Activated CD4-positive, alpha-beta T cell treated with anti-CD3 and anti-CD28 coated beads, Interleukin-2, amount 50 U/mL, for 24 hours (primary cell): ENCODE data around the gene BAG1.

ENCODE experiments used
- DNase-seq, 2 donors: peaks; one replicate each; pipeline ENCODE4 v3.0.0-alpha.2; 2020; ENCODE audit warnings: low read depth in 1 of 2, low spot score in 1 of 2

The BAG1 gene

GRCh38 chr9:33264473-33265177 is at the start of gene BAG1, which contains the start of gene CHMP5:
BAG1 (minus strand) TSS chr9:33264708.
CHMP5 (plus strand) TSS chr9:33265049; CDS start chr9:33265079, 30 bp downstream.
- peak; percentile 99 for DNase-seq

GRCh38 chr9:33311953-33312352 is 47.4 kb upstream of the BAG1 start:
- DNase-seq, result no peak

- no peak for DNase-seq
Observed at GRCh38 chr9:33310748-33311147, 46.2 kb upstream of the BAG1 start.

GRCh38 chr9:33309903-33310302 is 45.4 kb upstream of the BAG1 start:
- DNase-seq, result no peak

- DNase-seq, result no peak
Observed at GRCh38 chr9:33307067-33307466, 42.6 kb upstream of the BAG1 start.

- DNase-seq, result peak in 1 of 2 donors; percentile 21
Observed at GRCh38 chr9:33306037-33306436, 41.5 kb upstream of the BAG1 start.

GRCh38 chr9:33304362-33304761 is 39.9 kb upstream of the BAG1 start:
- no peak for DNase-seq

GRCh38 chr9:33300546-33300945 is 36.0 kb upstream of the BAG1 start:
- DNase-seq, result no peak

GRCh38 chr9:33297432-33297831 is 32.9 kb upstream of the BAG1 start:
- DNase-seq, result no peak

GRCh38 chr9:33295571-33295970 is 31.1 kb upstream of the BAG1 start:
- DNase-seq, result no peak

GRCh38 chr9:33294670-33295432 is 30.3 kb upstream of the BAG1 start:
- DNase-seq, result no peak

- DNase-seq, result no peak
Observed at GRCh38 chr9:33293782-33294181, 29.3 kb upstream of the BAG1 start.

GRCh38 chr9:33291901-33292300 is 27.4 kb upstream of the BAG1 start:
- no peak for DNase-seq

GRCh38 chr9:33291031-33291397 is 26.5 kb upstream of the BAG1 start:
- DNase-seq, result no peak

GRCh38 chr9:33290247-33291030 is 25.9 kb upstream of the BAG1 start, which contains the start of gene NFX1:
NFX1 (plus strand) TSS chr9:33290516; CDS start chr9:33290573, 57 bp downstream.
- peak; percentile 95 to 98 for DNase-seq

- DNase-seq, result no peak
Observed at GRCh38 chr9:33289936-33290246, 25.4 kb upstream of the BAG1 start.

- no peak for DNase-seq
Observed at GRCh38 chr9:33289496-33289895, 25.0 kb upstream of the BAG1 start.

- DNase-seq, result no peak
Observed at GRCh38 chr9:33288828-33289483, 24.4 kb upstream of the BAG1 start.

GRCh38 chr9:33288235-33288634 is 23.7 kb upstream of the BAG1 start:
- no peak for DNase-seq

GRCh38 chr9:33287087-33287490 is 22.6 kb upstream of the BAG1 start:
- peak in 1 of 2 donors; percentile 45 for DNase-seq

GRCh38 chr9:33285502-33285901 is 21.0 kb upstream of the BAG1 start:
- no peak for DNase-seq
